K562 (cell line): ENCODE data around the gene HEXIM1. TPM values are rescaled to one million over a fixed set of nuclear protein-coding genes. Genes with fewer than 3 reads are reported as not detected.

Source experiments
- ARID2 ChIP-seq: fragments of 450-650 bp; IDR thresholded peaks from 2 replicates; pipeline ENCODE4 v1.6.1; 2017; ENCODE audit warnings: antibody characterized with exemption, mild to moderate bottlenecking
- CTCF ChIP-seq, 3 experiments: IDR thresholded peaks in 2 of 3; conservative IDR thresholded peaks in 1 of 3; 2 replicates each; pipeline ENCODE4 v1.5.1; 2011 to 2012; ENCODE audit warnings: low read length in 3 of 3, mild to moderate bottlenecking in 3 of 3, control low read depth in 2 of 3, improper control_type of control experiment in 1 of 3, inconsistent platforms in 1 of 3, low read depth in 1 of 3, mixed read lengths in 1 of 3, moderate library complexity in 1 of 3; ENCODE audit not compliant: insufficient read depth in 2 of 3
- GATAD2B ChIP-seq: fragments of 450-650 bp; IDR thresholded peaks from 2 replicates; pipeline ENCODE4 v1.6.1; 2017; ENCODE audit warnings: mild to moderate bottlenecking, borderline replicate concordance
- HMGN3 ChIP-seq: IDR thresholded peaks from 2 replicates; pipeline ENCODE4 v1.6.1; 2011; ENCODE audit warnings: borderline replicate concordance, low read depth, mild to moderate bottlenecking, mixed read lengths, low read length; ENCODE audit not compliant: insufficient read length; ENCODE audit errors: extremely low read depth
- KLF6 ChIP-seq: fragments of 250-450 bp; sonication (Bioruptor Pico); IDR thresholded peaks from 2 replicates; pipeline ENCODE4 v1.4.0; 2020; ENCODE audit warnings: mild to moderate bottlenecking, moderate library complexity, borderline replicate concordance
- LEF1 ChIP-seq: fragments of 450-650 bp; IDR thresholded peaks from 2 replicates; pipeline ENCODE4 v1.6.1; 2016; ENCODE audit warnings: mild to moderate bottlenecking
- RNF2 ChIP-seq: sonication (generic); IDR thresholded peaks from 2 replicates; pipeline ENCODE4 v1.6.1; 2016
- RUNX1 ChIP-seq: sonication (generic); IDR thresholded peaks from 2 replicates; pipeline ENCODE4 v1.6.1; 2016; ENCODE audit warnings: antibody characterized with exemption, low read depth
- TEAD1 ChIP-seq, 2 experiments: fragments of 450-650 bp in 1 of 2; sonication (generic) in 1 of 2; formaldehyde crosslinking; IDR thresholded peaks; 2 replicates each; pipeline versions ENCODE4 v1.4.0 to v1.8.0; 2020 to 2022; ENCODE audit warnings: mild to moderate bottlenecking in 2 of 2, missing genetic modification reagents in 1 of 2
- polyA plus RNA-seq, 8 experiments: library from polyadenylated mRNA; depleted of rRNA in 4 of 8; stranded (reverse) in 5 of 8; unstranded in 3 of 8; fragments of >200 nt; fragmentation: Nextera tagmentation in 2 of 8; fragmentation: Illumina TruSeq in 1 of 8; extraction: Ambion mirVana in 2 of 8; extraction: Trizol in 1 of 8; gene quantifications; 2 replicates each; pipeline versions ENCODE4 v1.2.1 to v1.2.3, GENCODE V29; 2011 to 2014; ENCODE audit warnings: inconsistent platforms in 1 of 8, missing spikeins in 1 of 8
- total RNA-seq, 7 experiments: library from RNA; depleted of rRNA in 6 of 7; stranded (reverse); fragments of >200 nt in 6 of 7; fragmentation: Illumina TruSeq in 2 of 7; extraction: Trizol in 2 of 7; gene quantifications; 2 replicates each; pipeline versions ENCODE4 v1.2.1 to v1.2.3, GENCODE V29; 2011 to 2021; ENCODE audit warnings: low replicate concordance in 1 of 7
- TF ChIP-seq, protein P1 (sequence below), 3 experiments: fragments of 200-800 bp in 1 of 3; sonication (Bioruptor generic) in 1 of 3; sonication (generic) in 1 of 3; formaldehyde crosslinking in 1 of 3; IDR thresholded peaks; 2 replicates each; pipeline versions ENCODE4 v1.6.1 to v1.8.0; 2016 to 2022; ENCODE audit warnings: mild to moderate bottlenecking in 2 of 3, missing compliant biosample characterization in 2 of 3, missing genetic modification characterization in 2 of 3, missing genetic modification reagents in 1 of 3
- TF ChIP-seq, protein P2 (sequence below), 2 experiments: IDR thresholded peaks; 2 replicates each; pipeline ENCODE4 v1.6.1; 2011; ENCODE audit warnings: borderline replicate concordance in 1 of 2, control low read depth in 1 of 2, low read depth in 1 of 2, low read length in 1 of 2, mild to moderate bottlenecking in 1 of 2, mixed read lengths in 1 of 2, moderate library complexity in 1 of 2; ENCODE audit not compliant: insufficient read depth in 1 of 2, insufficient read length in 1 of 2, poor library complexity in 1 of 2, severe bottlenecking in 1 of 2; ENCODE audit errors: extremely low read depth in 1 of 2
- TF ChIP-seq, protein P3 (sequence below), 2 experiments: fragments of 450-650 bp; conservative IDR thresholded peaks; 2 replicates each; pipeline ENCODE4 v1.6.1; 2017; ENCODE audit warnings: mild to moderate bottlenecking in 2 of 2, moderate library complexity in 2 of 2
- TF ChIP-seq, protein P4 (sequence below): sonication (generic); formaldehyde crosslinking; IDR thresholded peaks from 2 replicates; pipeline ENCODE4 v1.8.1; 2023; ENCODE audit warnings: mild to moderate bottlenecking, missing genetic modification reagents

HEXIM1 gene
- total and polyA plus RNA-seq, 9 of the 15 experiments (the other 6 are each of a cell fraction or from before 2014, with no cell fraction given), result 1.4 to 28.3 (median 9.1) TPM

DNA sequence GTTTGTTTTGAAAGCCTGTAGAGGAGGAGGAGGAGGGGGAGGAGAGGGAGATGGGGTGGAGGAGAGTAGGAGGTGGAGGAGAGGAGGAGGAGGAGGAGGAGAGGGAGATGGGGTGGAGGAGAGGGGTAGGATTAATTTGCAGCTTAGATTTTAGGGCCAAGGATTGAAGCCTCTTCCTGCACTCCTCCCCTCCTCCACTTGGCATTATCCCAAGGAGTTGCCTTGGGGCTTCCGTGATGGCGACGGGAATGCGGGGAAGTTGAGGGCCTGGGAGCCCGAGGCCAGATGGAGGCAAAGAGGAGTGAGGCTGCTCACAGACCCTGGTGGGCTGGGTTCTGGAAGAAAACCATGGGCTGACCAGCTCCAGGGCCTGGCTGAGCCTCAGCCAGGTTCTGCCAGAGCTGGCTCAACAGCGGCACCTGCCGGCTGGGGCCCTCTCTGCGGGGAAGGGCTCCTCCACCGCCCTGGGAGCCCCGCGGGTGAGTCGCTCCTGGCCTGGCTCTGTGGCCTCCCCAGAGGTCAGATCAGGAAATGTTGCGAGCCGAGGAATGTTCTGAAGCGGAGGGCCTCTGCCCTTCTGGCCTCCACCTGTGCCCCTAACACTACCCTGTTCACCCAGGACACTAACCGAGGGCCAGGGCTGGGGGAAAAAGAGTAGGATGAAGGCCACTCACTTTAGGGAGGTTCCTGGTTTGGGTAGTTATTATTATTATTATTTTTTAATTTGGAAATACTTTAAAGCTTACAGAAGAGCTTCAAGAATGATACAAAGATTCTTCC lies 49.5 kb downstream of the HEXIM1 start (continued):
- TF ChIP-seq, protein P1, sequence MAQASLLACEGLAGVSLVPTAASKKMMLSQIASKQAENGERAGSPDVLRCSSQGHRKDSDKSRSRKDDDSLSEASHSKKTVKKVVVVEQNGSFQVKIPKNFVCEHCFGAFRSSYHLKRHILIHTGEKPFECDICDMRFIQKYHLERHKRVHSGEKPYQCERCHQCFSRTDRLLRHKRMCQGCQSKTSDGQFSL (CRISPR knock-in tag; IDR thresholded peaks at IDR 0.05), result no peak
- TF ChIP-seq, protein P1 (tag; IDR thresholded peaks at IDR 0.05), result no peak; a peak in 1 of 4 replicates
- TF ChIP-seq, protein P2, sequence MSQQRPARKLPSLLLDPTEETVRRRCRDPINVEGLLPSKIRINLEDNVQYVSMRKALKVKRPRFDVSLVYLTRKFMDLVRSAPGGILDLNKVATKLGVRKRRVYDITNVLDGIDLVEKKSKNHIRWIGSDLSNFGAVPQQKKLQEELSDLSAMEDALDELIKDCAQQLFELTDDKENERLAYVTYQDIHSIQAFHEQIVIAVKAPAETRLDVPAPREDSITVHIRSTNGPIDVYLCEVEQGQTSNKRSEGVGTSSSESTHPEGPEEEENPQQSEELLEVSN (IDR thresholded peaks at IDR 0.05; ENCODE audit: borderline replicate concordance in 1 of 2, extremely low read depth in 1 of 2, insufficient read depth in 1 of 2, insufficient read length in 1 of 2, low read depth in 1 of 2, low read length in 1 of 2, poor library complexity in 1 of 2, severe bottlenecking in 1 of 2), result peak in 1 of 2 experiments; percentile 15
- TF ChIP-seq CTCF (IDR thresholded peaks at IDR 0.05 in 2 of 3, conservative IDR thresholded peaks at IDR 0.05 in 1 of 3; ENCODE audit: insufficient read depth in 2 of 3, low read depth in 1 of 3, low read length in 3 of 3) (peak; percentile 100), TEAD1 (CRISPR knock-in tag; IDR thresholded peaks at IDR 0.05) (peak; percentile 39 to 72; a peak in 2 of 4 replicates), RUNX1 (0 out of 2 replicates have a peak, but pooled peaks have one; percentile 71), HMGN3 (peak; percentile 83), RNF2 (no peak), ARID2 (peak; percentile 95), LEF1 (no peak), GATAD2B (no peak), KLF6 (CRISPR knock-in tag) (no peak)
- TF ChIP-seq, protein P3, sequence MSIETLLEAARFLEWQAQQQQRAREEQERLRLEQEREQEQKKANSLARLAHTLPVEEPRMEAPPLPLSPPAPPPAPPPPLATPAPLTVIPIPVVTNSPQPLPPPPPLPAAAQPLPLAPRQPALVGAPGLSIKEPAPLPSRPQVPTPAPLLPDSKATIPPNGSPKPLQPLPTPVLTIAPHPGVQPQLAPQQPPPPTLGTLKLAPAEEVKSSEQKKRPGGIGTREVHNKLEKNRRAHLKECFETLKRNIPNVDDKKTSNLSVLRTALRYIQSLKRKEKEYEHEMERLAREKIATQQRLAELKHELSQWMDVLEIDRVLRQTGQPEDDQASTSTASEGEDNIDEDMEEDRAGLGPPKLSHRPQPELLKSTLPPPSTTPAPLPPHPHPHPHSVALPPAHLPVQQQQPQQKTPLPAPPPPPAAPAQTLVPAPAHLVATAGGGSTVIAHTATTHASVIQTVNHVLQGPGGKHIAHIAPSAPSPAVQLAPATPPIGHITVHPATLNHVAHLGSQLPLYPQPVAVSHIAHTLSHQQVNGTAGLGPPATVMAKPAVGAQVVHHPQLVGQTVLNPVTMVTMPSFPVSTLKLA (conservative IDR thresholded peaks at IDR 0.05), result peak in 1 of 2 experiments; percentile 24; a peak in 1 of 4 replicates
- TF ChIP-seq, protein P4, sequence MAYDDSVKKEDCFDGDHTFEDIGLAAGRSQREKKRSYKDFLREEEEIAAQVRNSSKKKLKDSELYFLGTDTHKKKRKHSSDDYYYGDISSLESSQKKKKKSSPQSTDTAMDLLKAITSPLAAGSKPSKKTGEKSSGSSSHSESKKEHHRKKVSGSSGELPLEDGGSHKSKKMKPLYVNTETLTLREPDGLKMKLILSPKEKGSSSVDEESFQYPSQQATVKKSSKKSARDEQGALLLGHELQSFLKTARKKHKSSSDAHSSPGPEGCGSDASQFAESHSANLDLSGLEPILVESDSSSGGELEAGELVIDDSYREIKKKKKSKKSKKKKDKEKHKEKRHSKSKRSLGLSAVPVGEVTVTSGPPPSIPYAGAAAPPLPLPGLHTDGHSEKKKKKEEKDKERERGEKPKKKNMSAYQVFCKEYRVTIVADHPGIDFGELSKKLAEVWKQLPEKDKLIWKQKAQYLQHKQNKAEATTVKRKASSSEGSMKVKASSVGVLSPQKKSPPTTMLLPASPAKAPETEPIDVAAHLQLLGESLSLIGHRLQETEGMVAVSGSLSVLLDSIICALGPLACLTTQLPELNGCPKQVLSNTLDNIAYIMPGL (CRISPR knock-in tag), result peak; percentile 39; the same call in 1 of the 2 replicates
